SK-MEL-5 (cell line): ENCODE data around the gene LCORL. TPM values are rescaled to one million over a fixed set of nuclear protein-coding genes. Genes with fewer than 3 reads are reported as not detected.

Experiments
- DNase-seq: peaks from one replicate; pipeline ENCODE4 v3.0.0-alpha.2; 2016; ENCODE audit warnings: low read depth, low spot score
- in situ Hi-C: cut with HindIII; loops from 2 replicates; pipeline ENCODE4 v1.10.0; 2016; ENCODE audit warnings: low sequenced_read_pairs, high pct_unique_total_duplicates, low pct_unique_long_range_greater_than_20kb
- total RNA-seq: library from RNA; depleted of rRNA; stranded (reverse); fragments of >200 nt; shearing (Covaris generic); gene quantifications from 2 replicates; pipeline ENCODE4 v1.2.3, GENCODE V29; 2014; rRNA removed

The LCORL gene
- total RNA-seq, 1 experiment from 2014 or later: 16.3 TPM

DNA sequence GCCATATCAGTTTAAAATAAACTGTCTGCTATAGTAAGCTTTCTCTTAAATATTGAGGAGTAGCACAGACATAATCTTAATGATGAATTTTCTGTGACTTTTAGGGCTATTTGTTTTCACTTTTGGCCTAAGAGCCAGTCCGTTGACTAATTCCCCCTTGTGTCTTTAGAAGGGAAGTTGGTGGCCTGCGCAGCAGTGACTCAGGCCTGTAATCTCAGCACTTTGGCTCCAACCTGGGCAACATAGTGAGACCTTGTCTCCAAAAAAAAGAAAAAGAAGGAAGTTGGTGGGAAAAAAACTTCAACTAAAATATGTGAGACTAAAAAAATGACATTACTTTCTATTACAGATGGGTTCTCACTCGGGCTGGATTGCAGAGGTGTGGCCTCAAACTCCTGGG is 207.4 kb downstream of the LCORL start:
- in situ Hi-C loops: no loop called here
- no peak for DNase-seq

DNA sequence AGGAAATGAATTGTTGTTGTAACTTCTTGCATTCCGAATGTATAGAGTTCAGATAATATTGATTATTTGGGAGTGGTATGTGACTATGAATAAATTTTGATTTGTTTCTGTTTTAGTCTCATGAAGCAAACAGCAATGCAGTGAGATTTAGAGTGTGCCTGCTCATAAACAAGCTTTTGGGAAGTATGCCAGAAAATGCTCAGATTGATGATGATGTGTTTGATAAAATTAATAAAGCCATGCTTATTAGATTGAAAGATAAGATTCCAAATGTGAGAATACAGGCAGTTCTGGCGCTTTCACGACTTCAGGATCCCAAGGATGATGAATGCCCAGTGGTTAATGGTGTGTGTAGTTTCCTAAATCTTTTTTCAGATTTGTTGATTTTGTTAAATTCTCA is 208.8 kb downstream of the LCORL start:
- DNase-seq: no peak
- in situ Hi-C loops: no loop called here

DNA sequence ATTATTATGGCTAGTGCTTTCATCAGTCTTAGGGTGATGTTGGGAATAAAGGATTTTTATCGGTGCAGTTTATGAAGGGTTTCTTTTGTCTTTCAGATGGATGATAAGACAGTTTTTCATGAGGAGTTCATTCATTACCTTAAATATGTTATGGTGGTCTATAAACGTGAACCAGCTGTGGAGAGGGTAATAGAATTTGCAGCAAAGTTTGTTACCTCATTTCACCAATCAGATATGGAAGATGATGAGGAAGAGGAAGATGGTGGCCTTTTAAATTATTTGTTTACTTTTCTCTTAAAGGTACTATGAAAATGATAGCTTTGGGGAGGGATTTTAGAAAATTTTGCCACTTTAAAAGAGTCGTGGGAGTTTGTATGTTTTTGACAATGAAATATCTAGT is 209.4 kb downstream of the LCORL start:
- in situ Hi-C loops: no loop called here
- no peak for DNase-seq

DNA sequence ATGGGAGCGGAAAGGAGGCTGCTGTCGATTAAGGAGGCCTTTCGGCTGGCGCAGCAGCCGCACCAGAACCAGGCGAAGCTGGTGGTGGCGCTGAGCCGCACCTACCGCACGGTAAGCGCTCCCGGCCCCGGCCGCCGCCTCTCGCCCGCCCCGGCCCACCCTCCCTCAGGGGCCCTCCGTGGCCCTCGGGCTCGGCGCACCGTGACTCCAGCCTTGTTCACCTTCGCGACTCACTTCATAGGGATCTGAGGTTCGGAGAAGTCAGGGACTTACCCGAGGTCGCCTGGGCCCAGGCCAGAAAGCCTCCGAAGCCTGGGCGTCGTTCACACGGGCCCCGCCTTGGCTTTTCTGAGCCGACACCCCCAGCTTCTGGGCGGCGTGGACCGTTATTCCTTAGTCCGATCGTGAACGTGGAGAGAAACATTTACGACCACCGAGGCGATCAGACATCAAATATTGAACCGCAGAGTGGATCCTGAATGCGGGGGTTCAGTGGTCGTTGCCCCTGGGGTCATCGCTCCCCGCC is 210.4 kb downstream of the LCORL start:
- no peak for DNase-seq

DNA sequence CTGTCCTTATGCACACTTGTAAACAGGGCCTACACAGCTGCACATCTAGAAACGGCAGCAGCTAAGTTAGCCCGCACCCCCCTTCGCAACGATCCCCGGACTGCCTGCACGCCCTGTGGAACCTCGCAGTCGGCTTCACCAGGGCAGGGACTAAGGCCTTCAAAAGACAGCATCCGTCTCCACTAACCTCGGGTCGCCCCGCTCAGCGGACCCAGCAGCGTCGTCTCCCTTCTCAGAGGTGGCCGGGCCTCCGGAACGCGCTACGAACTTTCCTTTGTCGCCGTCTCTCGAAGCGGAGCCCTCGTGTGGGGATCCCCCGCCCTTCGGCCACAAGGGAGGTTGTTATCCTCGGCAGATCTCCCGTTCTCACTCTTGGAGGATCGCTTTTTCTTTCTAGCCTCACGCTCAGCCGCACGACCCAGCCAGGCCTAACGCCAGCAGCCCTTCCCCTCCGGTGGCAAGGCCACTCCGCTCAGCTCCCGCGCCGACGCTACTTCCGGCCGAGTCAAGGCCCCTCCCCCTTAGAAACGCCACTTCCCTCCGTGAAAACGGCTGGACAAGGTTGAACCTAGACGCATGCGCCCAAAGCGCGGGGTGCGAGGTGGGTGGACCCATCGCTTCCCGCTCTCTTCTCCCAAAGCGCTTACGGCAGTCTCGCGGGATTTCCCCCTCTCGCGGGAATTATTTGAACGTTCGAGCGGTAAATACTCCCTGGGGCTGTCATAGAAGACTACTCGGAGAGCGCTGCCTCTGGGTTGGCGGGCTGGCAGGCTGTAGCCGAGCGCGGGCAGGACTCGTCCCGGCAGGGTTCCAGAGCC is 211.1 kb downstream of the LCORL start, which contains the start of the genes DCAF16 and NCAPG:
DCAF16 (minus strand) TSS at position 498 of the 818 bp plus-strand sequence. CDS start 6,616 bp downstream, outside the sequence.
NCAPG (plus strand) TSS at position 720 of the 818 bp plus-strand sequence. CDS start 99 bp downstream, outside the sequence.
- in situ Hi-C loops: no loop called here
- DNase-seq: peak; percentile 99

More for the DNA sequence above, 210.4 kb downstream of the LCORL start:
- in situ Hi-C loops: no loop called here

DNA sequence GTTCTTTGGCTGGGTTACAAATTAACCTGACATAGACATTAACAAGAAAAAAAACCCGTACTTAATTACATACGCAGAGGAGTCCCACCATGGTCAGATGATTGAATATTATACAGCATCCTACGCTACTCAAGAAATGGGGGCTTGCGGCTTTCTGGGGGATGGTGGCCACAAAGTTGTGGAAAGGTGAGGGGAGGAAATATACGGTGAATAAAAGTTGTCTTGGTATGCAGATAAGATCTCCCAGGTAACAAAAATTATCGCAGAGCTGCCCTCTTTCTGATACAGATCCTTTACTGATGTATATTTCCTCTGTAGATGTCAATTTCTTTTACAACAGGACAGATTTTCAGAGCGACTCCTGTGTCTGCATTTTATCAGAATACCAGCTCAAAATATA is 211.9 kb downstream of the LCORL start:
- DNase-seq: no peak
- in situ Hi-C loops: no loop called here

DNA sequence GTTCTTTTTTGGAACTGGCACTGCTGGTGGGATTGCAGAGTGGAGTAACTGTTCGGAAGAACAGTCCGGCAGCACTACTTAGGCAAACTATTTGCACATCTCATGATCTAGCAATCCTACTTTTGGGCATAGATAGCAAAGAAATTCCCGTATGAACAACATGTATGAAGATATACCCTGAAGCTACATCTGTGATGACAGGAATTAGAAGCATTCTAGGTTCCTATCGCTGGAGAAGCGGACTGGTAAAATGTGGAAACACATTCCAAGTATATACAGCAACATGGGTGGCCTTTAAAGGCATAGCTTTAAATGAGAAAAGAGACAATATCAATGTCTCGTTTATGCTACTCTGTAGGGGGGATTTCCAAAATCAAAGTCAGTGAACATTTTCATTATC is 214.1 kb downstream of the LCORL start:
- in situ Hi-C loops: no loop called here
- DNase-seq: no peak

DNA sequence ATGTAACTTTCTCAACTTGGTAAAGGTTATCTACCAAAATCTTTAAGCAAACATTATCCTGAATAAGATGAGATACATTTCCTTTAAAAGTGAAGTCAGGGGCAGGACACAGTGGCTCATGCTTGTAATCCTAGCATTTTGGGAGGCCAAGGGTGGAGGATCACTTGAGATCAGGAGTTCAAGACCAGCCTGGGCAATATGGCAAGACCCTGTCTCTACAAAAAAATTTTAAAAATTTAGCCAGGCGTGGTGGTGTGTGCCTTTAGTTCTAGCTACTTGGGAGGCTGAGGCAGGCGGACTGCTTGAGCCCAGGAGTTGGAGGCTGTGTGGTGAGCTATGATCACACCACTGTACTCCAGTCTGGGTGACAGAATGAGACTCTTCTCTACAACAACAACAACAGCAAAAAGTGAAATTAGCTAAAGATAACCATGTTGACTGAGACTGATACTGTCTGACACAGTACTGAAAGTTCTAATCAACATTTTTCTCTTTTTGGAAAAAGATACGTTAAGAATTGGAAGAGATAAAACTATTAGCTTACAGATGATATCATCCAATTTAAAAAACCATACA is 215.9 kb downstream of the LCORL start:
- in situ Hi-C loops: no loop called here
- DNase-seq: no peak

DNA sequence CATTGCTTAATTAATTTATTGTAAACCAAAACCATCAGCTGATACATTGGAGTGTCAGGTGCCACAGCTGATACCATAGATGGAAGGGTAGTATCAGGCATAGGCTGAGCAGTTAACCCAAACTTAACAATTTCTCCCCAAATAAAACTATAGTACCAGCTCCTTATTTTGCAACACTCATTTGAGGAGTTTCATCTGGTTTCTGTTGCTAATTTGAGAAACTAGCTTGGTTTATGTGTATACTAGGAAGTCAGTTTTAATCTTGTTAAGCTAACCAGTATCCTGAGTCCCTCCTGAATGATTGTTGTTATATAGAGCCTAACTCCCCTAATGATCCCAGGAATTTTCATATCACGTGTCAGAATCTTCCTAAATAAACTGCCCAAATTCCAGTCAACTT is 223.7 kb downstream of the LCORL start:
- no peak for DNase-seq
- in situ Hi-C loops: no loop called here

DNA sequence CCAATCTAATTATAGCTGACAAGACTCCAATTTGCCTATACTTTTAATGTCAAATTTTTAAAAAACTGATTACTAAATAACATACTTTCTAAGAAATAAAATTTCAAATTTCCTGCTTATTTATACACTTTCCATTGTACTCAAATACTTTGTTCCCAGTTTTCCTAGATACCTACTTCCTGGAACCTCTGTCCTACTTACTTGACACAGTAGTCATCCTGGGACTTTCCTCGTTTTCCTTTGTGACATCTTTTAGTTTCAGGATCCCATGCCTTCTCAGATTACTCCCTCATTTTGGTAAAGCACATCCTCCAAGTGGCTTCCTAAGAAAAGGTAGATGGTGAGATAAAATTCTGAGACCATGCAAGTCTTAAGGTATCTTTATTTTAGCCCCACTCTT is 226.8 kb downstream of the LCORL start:
- in situ Hi-C loops: no loop called here
- no peak for DNase-seq

Other genes with a start within 250 kb of the LCORL start
- not detected in 2 replicates for gene FAM184B, start 240.1 kb downstream of the LCORL start, total RNA-seq
- 44.3 and 51.4 TPM in 2 replicates for gene DCAF16, start 211.0 kb downstream of the LCORL start, total RNA-seq
- 41.3 and 45.1 TPM in 2 replicates for gene NCAPG, start 210.8 kb downstream of the LCORL start, total RNA-seq